Smooth muscle cell (in vitro differentiated cells): Measurements from ENCODE around the gene KCNMA1. TPM values are rescaled to one million over a fixed set of nuclear protein-coding genes. Genes with fewer than 3 reads are reported as not detected.

Experiments
- DNase-seq: peaks from one replicate; lab custom pipeline; 2025; ENCODE audit not compliant: unreplicated experiment; lab: John Stamatoyannopoulos, UW
- H2AFZ ChIP-seq: fragments of 200-600 bp; sonication (generic); 2 replicates; pipeline ENCODE4 v1.6.0; 2016; ENCODE audit warnings: antibody characterized with exemption, low read depth, mild to moderate bottlenecking
- H3F3A ChIP-seq: fragments of 200-600 bp; sonication (generic); 2 replicates; pipeline ENCODE4 v1.6.0; 2017; ENCODE audit warnings: antibody characterized with exemption, low read depth
- H3K27ac ChIP-seq: fragments of 200-600 bp; sonication (generic); 2 replicates; pipeline ENCODE4 v1.5.1; 2016; ENCODE audit warnings: low read depth, mild to moderate bottlenecking
- H3K27me3 ChIP-seq: fragments of 200-600 bp; sonication (generic); 2 replicates; pipeline ENCODE4 v1.6.1; 2016; ENCODE audit warnings: low read depth, mild to moderate bottlenecking
- H3K36me3 ChIP-seq: fragments of 200-600 bp; sonication (generic); 2 replicates; pipeline ENCODE4 v1.5.1; 2016; ENCODE audit warnings: low read depth
- H3K4me1 ChIP-seq: fragments of 200-600 bp; sonication (generic); 2 replicates; pipeline ENCODE4 v1.5.1; 2016; ENCODE audit warnings: low read depth
- H3K4me2 ChIP-seq: fragments of 200-600 bp; sonication (generic); 2 replicates; pipeline ENCODE4 v1.6.0; 2016; ENCODE audit warnings: mild to moderate bottlenecking
- H3K4me3 ChIP-seq: fragments of 200-600 bp; sonication (generic); 2 replicates; pipeline ENCODE4 v1.5.1; 2016; ENCODE audit warnings: mild to moderate bottlenecking
- H3K79me2 ChIP-seq: fragments of 200-600 bp; sonication (generic); 2 replicates; pipeline ENCODE4 v1.6.0; 2016; ENCODE audit warnings: low read depth, mild to moderate bottlenecking
- H3K9ac ChIP-seq: fragments of 200-600 bp; sonication (generic); 2 replicates; pipeline ENCODE4 v1.6.0; 2016; ENCODE audit warnings: low read depth
- H3K9me3 ChIP-seq: fragments of 200-600 bp; sonication (generic); replicated peaks from 2 replicates; pipeline ENCODE4 v1.5.1; 2016; ENCODE audit warnings: low read depth
- H4K20me1 ChIP-seq: fragments of 200-600 bp; sonication (generic); 2 replicates; pipeline ENCODE4 v1.6.0; 2016; ENCODE audit warnings: low read depth
- CTCF ChIP-seq: fragments of 200-600 bp; sonication (generic); IDR thresholded peaks from 2 replicates; pipeline ENCODE4 v1.5.1; 2017; ENCODE audit warnings: borderline replicate concordance, mild to moderate bottlenecking, antibody characterized with exemption; ENCODE audit not compliant: insufficient read depth, poor library complexity, severe bottlenecking
- WGBS: methylation state at CpG from one replicate; pipeline ENCODE4 v1.1.7; 2016; ENCODE audit warnings: low lambda C conversion rate; 5-methylcytosine and 5-hydroxymethylcytosine counted together
- polyA plus RNA-seq: library from polyadenylated mRNA; unstranded; fragments of >200 nt; fragmentation: Nextera tagmentation; extraction: Ambion mirVana; gene quantifications from 2 replicates; pipeline ENCODE4 v1.2.1, GENCODE V29; 2016
- total RNA-seq: library from RNA; depleted of rRNA; stranded (reverse); fragments of >200 nt; gene quantifications from 2 replicates; pipeline ENCODE4 v1.2.3, GENCODE V29; 2014

Gene KCNMA1
- total and polyA plus RNA-seq, 2 experiments from 2014 or later = 9.1 to 23.4 TPM

GRCh38 chr10:77361831-77362230 lies 275.8 kb downstream of the KCNMA1 start:
- Histone ChIP-seq H3K9ac (no peak overlapping the region), H3K4me1 (peaks cover 5% of the 10 kb centered on the region), H2AFZ (no peak overlapping the region), H3K27me3 (no peaks in the 10 kb centered on the region), H3K79me2 (no peaks in the 10 kb centered on the region), H4K20me1 (no peaks in the 10 kb centered on the region), H3K4me2 (no peak overlapping the region), H3K27ac (no peak overlapping the region), H3K36me3 (no peaks in the 10 kb centered on the region), H3K4me3 (no peak overlapping the region), H3F3A (peaks cover 7% of the 10 kb centered on the region), H3K9me3 (no peaks in the 10 kb centered on the region)
- TF ChIP-seq CTCF = no peak
- WGBS = 93% methylated on average over 6 of the region's 6 CpGs
- no peak for DNase-seq

GRCh38 chr10:77361426-77361825 lies 276.2 kb downstream of the KCNMA1 start:
- no peak for TF ChIP-seq CTCF
- Histone ChIP-seq H3F3A (peaks cover 9% of the 10 kb centered on the region), H3K27me3 (no peaks in the 10 kb centered on the region), H3K79me2 (no peaks in the 10 kb centered on the region), H2AFZ (no peak overlapping the region), H3K4me3 (no peak overlapping the region), H3K27ac (no peak overlapping the region), H3K4me1 (peaks cover 5% of the 10 kb centered on the region), H3K36me3 (no peaks in the 10 kb centered on the region), H4K20me1 (no peaks in the 10 kb centered on the region), H3K4me2 (no peak overlapping the region), H3K9ac (no peak overlapping the region), H3K9me3 (no peaks in the 10 kb centered on the region)
- 96% methylated on average over 9 of the region's 9 CpGs for WGBS
- DNase-seq = no peak

- Histone ChIP-seq H3K4me1 (peaks cover 5% of the 10 kb centered on the region), H3K9me3 (no peaks in the 10 kb centered on the region), H3K27ac (no peak overlapping the region), H3K9ac (no peak overlapping the region), H3K79me2 (no peaks in the 10 kb centered on the region), H3K4me3 (no peak overlapping the region), H4K20me1 (no peaks in the 10 kb centered on the region), H3K4me2 (no peak overlapping the region), H2AFZ (no peak overlapping the region), H3F3A (peaks cover 9% of the 10 kb centered on the region), H3K27me3 (no peaks in the 10 kb centered on the region), H3K36me3 (no peaks in the 10 kb centered on the region)
- WGBS = 95% methylated on average over 5 of the region's 5 CpGs
- no peak for DNase-seq
- TF ChIP-seq CTCF = no peak
Measured at GRCh38 chr10:77360835-77361234, 276.8 kb downstream of the KCNMA1 start.

GRCh38 chr10:77359950-77360520 lies 277.6 kb downstream of the KCNMA1 start:
- H3K9ac ChIP-seq = no peak overlapping the region
- H4K20me1 ChIP-seq = no peaks in the 10 kb centered on the region
- H3K27me3 ChIP-seq = no peaks in the 10 kb centered on the region
- H3K4me2 ChIP-seq = no peak overlapping the region
- H3K9me3 ChIP-seq = no peaks in the 10 kb centered on the region
- no peaks in the 10 kb centered on the region for H3K36me3 ChIP-seq
- WGBS = 66% methylated on average over 2 of the region's 2 CpGs
- no peak for DNase-seq
- no peak overlapping the region for H3K27ac ChIP-seq
- H3K4me3 ChIP-seq = no peak overlapping the region
- peaks cover 9% of the 10 kb centered on the region for H3F3A ChIP-seq
- H2AFZ ChIP-seq = no peak overlapping the region
- no peak for TF ChIP-seq CTCF
- H3K79me2 ChIP-seq = no peaks in the 10 kb centered on the region
- peaks cover 5% of the 10 kb centered on the region for H3K4me1 ChIP-seq
